Stimulated activated CD4-positive, alpha-beta T cell treated with anti-CD3 and anti-CD28 coated beads, Interleukin-12 subunit alpha, Interleukin-12 subunit beta, amount 100 ng/mL, for 4 hours (primary cell): ENCODE results near the gene SMARCD3.

Experiments used
- DNase-seq: peaks from one replicate; pipeline ENCODE4 v3.0.0-alpha.2; 2020

SMARCD3 gene

DNA sequence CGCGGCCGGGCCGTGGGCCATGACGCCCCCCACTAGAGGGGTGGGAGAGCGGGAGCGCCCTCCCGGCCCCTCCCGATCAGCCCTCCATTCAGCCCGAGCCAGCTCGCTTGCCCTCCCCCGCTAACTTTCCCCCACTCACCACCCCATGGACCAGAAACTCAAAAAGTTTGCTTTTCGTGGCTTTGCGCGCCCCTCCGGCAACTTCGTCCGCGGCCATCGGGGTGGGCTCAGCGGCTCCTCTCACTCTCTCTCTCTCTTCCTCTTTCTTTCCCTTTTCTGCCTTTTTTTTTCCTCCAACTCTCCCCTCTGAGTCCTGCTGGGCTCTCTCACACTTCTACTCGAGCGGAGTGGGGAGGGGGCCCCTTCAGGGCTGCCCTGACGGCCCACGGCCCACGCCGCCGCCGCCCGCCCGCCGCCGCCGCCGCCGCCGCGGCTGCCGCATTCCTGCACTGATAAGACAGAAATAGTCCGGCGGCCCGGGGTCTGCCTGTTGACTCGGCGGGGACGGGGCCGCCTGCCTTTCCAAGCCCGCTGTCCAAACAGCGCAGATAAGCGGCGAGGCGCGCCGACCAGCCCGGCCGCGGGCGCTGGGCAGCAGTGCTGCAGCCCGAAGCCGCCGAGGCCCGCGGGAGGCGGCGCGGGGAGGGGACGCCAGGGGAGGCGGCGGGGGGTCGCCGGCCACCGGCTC is at the start of gene SMARCD3:
Gene SMARCD3, minus strand, starts transcription at position 349 of the 688 bp plus-strand sequence. Its CDS starts 132 bp downstream, at position 217.
- peak; percentile 43 for DNase-seq

DNA sequence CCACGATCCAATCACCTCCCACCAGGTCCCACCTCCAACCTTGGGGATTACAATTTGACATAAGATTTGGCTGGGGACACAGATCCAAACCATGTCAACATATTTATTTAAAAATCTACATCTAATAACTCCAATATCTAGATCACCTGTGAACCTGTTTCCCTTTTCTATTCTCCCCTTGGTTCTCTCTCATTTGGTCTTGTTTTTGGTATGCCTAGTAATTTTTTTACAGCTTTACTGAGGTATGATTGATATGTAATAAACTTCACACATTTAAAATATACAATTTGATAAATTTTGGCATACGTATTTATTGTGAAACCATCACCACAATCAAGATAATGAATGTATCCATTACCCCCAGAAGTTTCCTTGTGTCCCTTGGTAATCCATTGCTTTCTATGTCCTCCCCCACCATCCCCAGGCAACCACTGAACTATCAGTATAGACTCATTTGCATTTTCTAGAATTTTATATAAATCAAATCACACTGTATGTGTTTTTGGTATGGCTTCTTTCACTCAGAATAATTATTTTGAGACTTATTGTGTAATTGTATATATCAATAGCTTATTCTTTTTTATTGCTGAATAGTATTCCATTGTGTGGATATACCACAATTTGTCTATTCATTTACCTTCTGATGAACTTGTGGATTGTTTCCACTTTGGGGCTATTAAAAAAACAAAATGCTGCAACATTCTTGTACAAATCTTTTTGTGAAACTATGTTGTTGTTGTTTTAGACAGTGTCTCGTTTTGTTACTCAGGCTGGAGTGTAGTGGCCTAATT is 47.9 kb upstream of the SMARCD3 start:
- no peak for DNase-seq

DNA sequence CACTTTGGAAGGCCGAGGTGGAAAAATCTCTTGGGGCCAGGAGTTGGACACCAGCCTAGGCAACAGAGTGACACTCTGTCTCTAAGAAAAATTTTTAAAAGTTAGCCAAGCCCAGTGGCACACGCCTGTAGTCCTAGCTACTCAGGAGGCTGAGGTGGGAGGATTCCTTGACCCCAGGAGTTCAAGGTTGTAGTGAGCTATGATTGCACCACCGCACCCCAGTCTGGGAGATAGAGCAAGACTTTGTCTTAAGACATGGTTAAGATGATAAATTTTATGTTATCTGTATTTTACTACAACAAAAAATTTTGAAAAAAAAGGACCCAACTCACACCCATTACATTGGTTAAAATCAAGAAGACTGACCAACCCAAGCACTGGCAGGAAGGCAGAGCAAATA is 44.4 kb upstream of the SMARCD3 start:
- no peak for DNase-seq

DNA sequence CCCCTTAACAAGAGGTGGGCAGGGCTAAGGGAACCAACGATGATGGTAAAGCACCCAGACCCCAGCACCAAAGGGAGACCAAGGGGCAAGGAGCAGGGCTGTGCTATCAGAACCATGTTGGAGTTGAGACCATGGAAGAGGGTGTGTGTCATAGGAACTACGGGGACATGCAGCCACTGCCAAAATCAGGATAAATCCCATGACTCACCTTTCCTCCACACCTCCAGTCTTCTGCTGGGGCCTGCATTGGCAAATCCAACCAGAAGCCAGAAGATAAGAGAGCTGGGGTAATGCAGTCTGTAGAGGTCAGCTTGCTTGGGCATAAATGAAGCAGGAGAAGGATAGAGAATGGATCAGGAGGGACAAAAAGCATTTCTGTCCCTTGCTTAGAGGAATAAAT is 42.7 kb upstream of the SMARCD3 start:
- DNase-seq, result no peak

GRCh38 chr7:151290355-151290760 is 41.9 kb upstream of the SMARCD3 start:
- no peak for DNase-seq

- no peak for DNase-seq
Measured at GRCh38 chr7:151289891-151290290, 41.4 kb upstream of the SMARCD3 start.

GRCh38 chr7:151286148-151286547 is 37.7 kb upstream of the SMARCD3 start:
- no peak for DNase-seq

- no peak for DNase-seq
Measured at GRCh38 chr7:151283302-151283701, 34.8 kb upstream of the SMARCD3 start.

DNA sequence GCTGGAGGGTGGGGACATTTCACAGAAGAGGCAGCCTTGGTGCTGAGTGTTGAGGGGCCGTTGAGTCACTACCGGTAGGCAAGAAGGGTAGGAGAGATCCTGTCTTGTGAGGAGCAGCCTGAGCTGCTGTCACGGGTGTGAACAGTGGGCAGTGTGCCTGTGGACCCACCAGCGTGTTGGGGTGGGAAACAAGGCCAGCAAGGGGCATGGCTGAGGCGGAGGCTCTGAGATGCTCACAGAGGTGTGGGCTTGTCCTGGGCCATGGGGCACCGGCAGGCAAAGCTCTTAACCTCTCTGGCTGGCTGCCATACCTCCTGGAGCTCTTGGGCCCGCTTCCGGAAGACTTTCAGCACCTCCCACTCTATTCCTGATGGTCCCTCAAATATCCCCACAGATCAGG is 33.6 kb upstream of the SMARCD3 start:
- no peak for DNase-seq

DNA sequence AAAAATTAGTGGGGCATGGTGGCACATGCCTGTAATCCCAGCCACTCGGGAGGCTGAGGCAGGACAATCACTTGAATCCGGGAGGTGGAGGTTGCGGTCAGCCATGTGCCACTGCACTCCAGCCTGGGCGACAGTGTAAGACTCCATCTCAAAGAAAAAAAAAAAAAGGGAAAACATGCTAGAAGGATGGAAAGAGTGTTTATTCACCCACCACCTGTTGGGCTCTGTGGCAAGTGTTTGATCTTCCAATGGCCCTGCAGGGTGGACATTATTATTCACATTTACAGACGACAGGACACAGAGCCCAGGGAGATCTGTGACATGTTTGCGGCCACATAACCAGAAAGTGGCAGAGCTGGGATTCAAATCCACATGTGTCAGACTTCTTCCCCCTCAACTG is 33.2 kb upstream of the SMARCD3 start:
- DNase-seq, result no peak

- DNase-seq, result no peak
Measured at GRCh38 chr7:151280388-151281019, 32.0 kb upstream of the SMARCD3 start.

- DNase-seq, result no peak
Measured at GRCh38 chr7:151279868-151280267, 31.4 kb upstream of the SMARCD3 start.

DNA sequence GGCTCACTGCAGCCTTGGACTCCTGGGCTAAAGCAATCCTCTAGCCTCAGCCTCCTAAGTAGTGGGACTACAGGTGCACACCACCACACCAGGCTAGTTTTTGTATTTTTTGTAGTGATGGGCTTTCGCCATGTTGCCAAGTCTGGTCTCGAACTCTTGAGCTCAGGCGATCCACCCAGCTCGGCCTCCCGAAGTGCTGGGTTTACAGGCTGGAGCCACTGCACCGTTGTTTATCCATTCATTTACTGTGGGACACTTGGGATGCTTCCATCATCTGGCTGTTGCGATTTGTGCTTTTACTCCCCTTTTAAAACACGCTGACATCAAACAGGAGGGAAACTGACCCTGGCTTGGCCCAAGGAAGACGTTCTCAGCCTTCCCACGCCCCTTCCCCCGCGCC is 30.5 kb upstream of the SMARCD3 start:
- DNase-seq, result no peak

- no peak for DNase-seq
Measured at GRCh38 chr7:151277631-151278030, 29.1 kb upstream of the SMARCD3 start.

DNA sequence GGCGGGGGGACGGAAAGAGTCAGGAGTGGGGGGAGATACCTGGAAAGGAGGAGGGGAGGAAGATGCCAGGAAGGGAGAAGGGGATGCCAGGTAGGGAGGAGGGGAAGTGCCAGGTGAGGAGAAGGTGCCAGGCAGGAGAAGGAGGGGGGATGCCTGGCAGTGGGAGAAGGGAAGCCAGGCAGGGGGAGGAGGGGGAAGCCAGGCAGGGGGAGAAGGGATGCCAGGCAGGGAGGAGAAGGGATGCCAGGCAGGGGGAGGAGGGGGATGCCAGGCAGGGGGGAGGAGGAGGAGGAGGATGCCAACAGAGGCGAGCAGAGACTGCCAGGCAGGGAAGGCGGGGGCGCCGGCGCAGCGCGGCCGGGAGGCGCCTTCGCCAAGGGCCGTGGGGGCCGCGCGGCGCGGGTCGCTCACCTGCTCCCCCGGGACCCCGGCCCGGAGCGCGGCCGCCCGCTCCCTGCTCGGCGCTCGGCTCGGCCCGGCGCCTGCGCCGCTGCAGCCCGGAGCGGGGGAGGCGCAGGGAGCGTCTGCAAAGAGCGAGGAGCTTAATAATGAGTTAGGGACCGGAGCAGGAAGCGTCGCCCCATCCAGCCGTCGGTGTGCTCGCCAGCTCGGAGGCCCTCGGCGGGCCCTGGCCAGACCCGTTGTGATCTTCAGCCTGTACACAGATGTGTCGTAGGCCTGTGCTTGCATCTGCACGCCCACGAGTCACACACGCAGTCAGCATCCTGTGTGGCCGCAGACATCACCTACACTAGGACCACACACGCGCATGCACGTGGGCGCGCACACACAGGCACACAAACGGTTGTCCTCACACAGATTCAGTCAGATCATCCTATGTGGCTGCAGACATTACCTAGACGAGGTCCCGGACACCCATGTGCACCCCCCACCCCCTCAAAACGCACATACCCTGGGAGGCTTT is 28.4 kb upstream of the SMARCD3 start:
- DNase-seq, result peak; percentile 53

DNA sequence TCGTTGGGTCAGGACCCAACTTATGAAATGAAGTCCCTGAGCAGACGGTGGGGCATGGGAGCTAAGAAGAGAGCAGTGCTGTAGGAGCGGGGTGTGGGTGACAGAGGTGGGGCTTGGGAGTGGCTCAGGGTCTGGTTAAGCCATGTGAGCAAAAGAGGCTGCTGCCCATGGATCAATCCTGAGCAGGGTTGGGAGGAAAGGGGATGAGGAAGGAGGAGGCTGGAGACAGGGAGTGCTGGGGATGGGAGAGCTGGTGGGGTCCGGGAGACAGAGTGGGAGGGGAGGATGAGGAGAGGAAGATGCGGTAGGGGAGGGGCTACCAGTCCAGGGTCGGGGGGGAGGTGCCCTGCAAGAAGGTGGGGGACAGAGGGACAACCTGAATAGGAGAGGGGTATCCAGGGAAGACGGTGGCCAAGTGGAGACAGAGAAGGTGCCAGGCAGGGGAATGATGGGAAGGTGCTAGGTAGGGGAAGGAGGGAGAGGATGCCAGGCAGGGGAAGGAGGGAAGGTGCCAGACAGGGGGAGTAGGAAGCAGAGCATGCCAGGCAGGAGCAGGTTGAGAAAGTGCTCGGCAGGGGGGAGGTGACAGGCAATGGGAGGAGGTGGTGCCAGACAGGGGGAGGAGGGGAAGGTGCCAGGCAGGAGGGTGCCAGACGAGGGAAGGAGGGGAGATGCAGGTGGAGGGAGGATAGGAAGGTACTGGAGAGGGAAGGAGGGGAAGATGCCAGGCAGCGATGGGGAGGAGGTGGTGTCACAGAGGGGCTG is 27.5 kb upstream of the SMARCD3 start:
- no peak for DNase-seq

GRCh38 chr7:151274936-151275812 is 26.7 kb upstream of the SMARCD3 start:
- no peak for DNase-seq

GRCh38 chr7:151274396-151274795 is 25.9 kb upstream of the SMARCD3 start:
- no peak for DNase-seq

- DNase-seq, result no peak
Measured at GRCh38 chr7:151273651-151274390, 25.3 kb upstream of the SMARCD3 start.

- no peak for DNase-seq
Measured at GRCh38 chr7:151272877-151273276, 24.4 kb upstream of the SMARCD3 start.
